Measurements from ENCODE around the gene XIRP1. TPM values are rescaled to one million over a fixed set of nuclear protein-coding genes. Genes with fewer than 3 reads are reported as not detected.

Gene XIRP1
- total and polyA plus RNA-seq, 7 donors: 111 to 2,126 (median 601) TPM

DNA sequence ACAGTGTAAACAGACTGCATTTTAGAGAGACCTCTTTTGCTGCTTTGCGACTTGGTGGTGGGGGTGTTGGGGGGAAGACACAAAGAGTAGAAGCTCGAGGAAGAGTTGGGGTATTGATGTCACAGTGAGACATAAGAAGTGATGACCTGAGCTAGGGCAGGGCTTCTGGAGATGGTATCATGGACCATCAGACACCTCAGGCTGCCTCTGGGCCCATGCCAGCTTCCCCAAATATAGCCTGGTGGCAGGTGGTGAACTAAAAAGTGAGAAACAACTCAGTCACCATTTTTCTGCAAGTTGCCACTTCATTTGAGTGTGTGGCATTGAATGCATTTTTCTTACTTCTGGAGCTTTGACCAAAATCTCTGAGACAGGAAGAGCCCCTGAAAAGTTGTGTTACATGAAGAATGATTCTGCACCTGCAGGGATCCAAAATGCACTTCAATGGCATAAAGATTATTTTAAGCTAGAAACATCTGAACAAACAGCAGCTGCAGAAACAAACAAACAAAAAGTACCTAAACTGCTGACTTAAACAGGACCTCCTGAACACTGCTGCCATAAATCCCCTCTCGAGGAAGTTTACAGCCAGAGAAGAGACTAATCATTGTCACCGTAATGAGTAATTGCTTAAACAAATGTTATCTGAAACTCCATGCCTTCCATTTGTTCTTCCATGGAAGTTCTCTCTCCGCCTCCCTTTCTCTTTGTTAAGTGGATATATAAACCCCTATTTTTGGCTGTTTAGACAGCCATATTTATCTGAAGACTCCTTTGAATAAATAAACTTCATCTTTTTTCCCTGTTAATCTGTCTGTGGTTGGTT is 15.2 kb upstream of the XIRP1 start:
- ATAC-seq (no peak), DNase-seq (no peak)
- Histone ChIP-seq H3K4me3 (no peak overlapping the region), H3K27me3 (ENCODE audit: insufficient read depth in 3 of 3, low read length in 2 of 3) (no peaks in the 10 kb centered on the region), H3K9me3 (no peaks in the 10 kb centered on the region), H3K4me1 (peaks cover 16% of the 10 kb centered on the region), H3K36me3 (ENCODE audit: insufficient read depth in 1 of 2, low read depth in 1 of 2) (no peaks in the 10 kb centered on the region), H3K27ac (peak overlapping the region; percentile 63)
- TF ChIP-seq CTCF (IDR thresholded peaks at IDR 0.05): no peak
- intact Hi-C loops (cut with DNase I): loop anchor here (2.0 to 5.0 kb wide), 4 partner anchors 53 to 81 kb away; no protein-coding TSS in a partner anchor
- WGBS, 3 donors: 40 to 56% (median 43%) methylated on average over 5 of the region's 5 CpGs

- H3K4me3 ChIP-seq: no peak overlapping the region
- peaks cover 16% of the 10 kb centered on the region for H3K4me1 ChIP-seq
- no peak for TF ChIP-seq CTCF (IDR thresholded peaks at IDR 0.05)
- intact Hi-C loops (cut with DNase I): loop anchor here (5.0 kb wide), 2 partner anchors 79 to 81 kb away; no protein-coding TSS in a partner anchor
- DNase-seq (no peak), ATAC-seq (no peak)
- no peaks in the 10 kb centered on the region for H3K27me3 ChIP-seq (ENCODE audit: insufficient read depth in 3 of 3, low read length in 2 of 3)
- H3K9me3 ChIP-seq: no peaks in the 10 kb centered on the region
- WGBS, 3 donors: 95 to 97% (median 96%) methylated on average over 6 of the region's 6 CpGs
- no peak overlapping the region for H3K27ac ChIP-seq
- no peaks in the 10 kb centered on the region for H3K36me3 ChIP-seq (ENCODE audit: insufficient read depth in 1 of 2, low read depth in 1 of 2)
Measured at GRCh38 chr3:39205919-39206516, 13.6 kb upstream of the XIRP1 start.

GRCh38 chr3:39205131-39205530 is 12.7 kb upstream of the XIRP1 start:
- no peak for ATAC-seq
- TF ChIP-seq CTCF (IDR thresholded peaks at IDR 0.05): no peak
- 69 to 78% (median 71%) methylated on average over 2 of the region's 2 CpGs for WGBS, 3 donors
- Histone ChIP-seq H3K4me3 (no peak overlapping the region), H3K27ac (no peak overlapping the region), H3K4me1 (peaks cover 16% of the 10 kb centered on the region), H3K36me3 (ENCODE audit: insufficient read depth in 1 of 2, low read depth in 1 of 2) (no peaks in the 10 kb centered on the region), H3K9me3 (no peaks in the 10 kb centered on the region), H3K27me3 (ENCODE audit: insufficient read depth in 3 of 3, low read length in 2 of 3) (no peaks in the 10 kb centered on the region)
- DNase-seq: no peak
- intact Hi-C loops (cut with DNase I): loop anchor here (5.0 kb wide), 2 partner anchors 78 to 82 kb away; no protein-coding TSS in a partner anchor

- no peaks in the 10 kb centered on the region for H3K9me3 ChIP-seq
- intact Hi-C loops (cut with DNase I): no loop called here
Measured at GRCh38 chr3:39203860-39204259, 11.5 kb upstream of the XIRP1 start.

More at GRCh38 chr3:39203860-39204259, 11.5 kb upstream of the XIRP1 start:
- H3K27ac ChIP-seq: no peak overlapping the region
- no peaks in the 10 kb centered on the region for H3K27me3 ChIP-seq (ENCODE audit: insufficient read depth in 3 of 3, low read length in 2 of 3)
- 85 to 97% (median 94%) methylated on average over 5 of the region's 5 CpGs for WGBS, 3 donors
- TF ChIP-seq CTCF (IDR thresholded peaks at IDR 0.05): no peak
- no peaks in the 10 kb centered on the region for H3K36me3 ChIP-seq (ENCODE audit: insufficient read depth in 1 of 2, low read depth in 1 of 2)
- DNase-seq (no peak), ATAC-seq (no peak)
- H3K4me1 ChIP-seq: peaks cover 16% of the 10 kb centered on the region
- no peak overlapping the region for H3K4me3 ChIP-seq

Measured in psoas muscle (tissue), 8 donors.